Left lung (tissue), 10 donors: Measurements from ENCODE around the gene EXOSC9. TPM values are rescaled to one million over a fixed set of nuclear protein-coding genes. Genes with fewer than 3 reads are reported as not detected.

Experiments
- ATAC-seq: fragments of 200-7000 bp; cut with Tn5 transposase; one replicate; pipeline ENCODE4 v1.9.1; 2020; ENCODE audit warnings: moderate library complexity
- DNase-seq, 4 donors: peaks; one replicate each; pipeline ENCODE4 v3.0.0-alpha.2; 2013 to 2020
- H3K27ac ChIP-seq, 2 donors: fragments of 200-600 bp; sonication (generic) in 1 of 2; one replicate each; pipeline versions ENCODE4 v1.5.0 to v1.8.0; 2020 to 2021
- H3K27me3 ChIP-seq, 2 donors: fragments of 200-600 bp; sonication (generic) in 1 of 2; one replicate each; pipeline versions ENCODE4 v1.5.0 to v1.8.0; 2020 to 2021
- H3K36me3 ChIP-seq, 2 donors: fragments of 200-600 bp; sonication (generic) in 1 of 2; one replicate each; pipeline versions ENCODE4 v1.5.0 to v1.8.0; 2020 to 2021
- H3K4me1 ChIP-seq, 2 donors: fragments of 200-600 bp; one replicate each; pipeline ENCODE4 v1.8.0; 2021
- H3K4me3 ChIP-seq, 2 donors: fragments of 200-600 bp; sonication (generic) in 1 of 2; one replicate each; pipeline versions ENCODE4 v1.5.0 to v1.8.0; 2020 to 2021; ENCODE audit warnings: mild to moderate bottlenecking in 1 of 2
- H3K9me3 ChIP-seq, 2 donors: fragments of 200-600 bp; sonication (generic) in 1 of 2; one replicate each; pipeline versions ENCODE4 v1.5.0 to v1.8.0; 2020 to 2021
- intact Hi-C, 2 donors: fragments of 100-400 bp; cut with DNase I; formaldehyde crosslinking; loops; one replicate each; pipeline versions ENCODE4 v1.11.2 to v1.14.2; 2022
- polyA plus RNA-seq, 6 donors: library from polyadenylated mRNA; unstranded; fragments of 120-200 nt; gene quantifications; one replicate each; pipeline ENCODE4 v1.2.1, GENCODE V29; 2013; ENCODE audit not compliant: insufficient read length in 6 of 6
- total RNA-seq, 2 donors: library from RNA; stranded (reverse); fragmentation: NEBNext Ultra II Directional; extraction: Animal tissue kit (Norgen Biotek cat#: 25700); gene quantifications; one replicate each; pipeline ENCODE4 v1.2.1, GENCODE V29; 2021
- TF ChIP-seq, protein P1 (sequence below), 2 donors: fragments of 200-600 bp; sonication (generic) in 1 of 2; IDR thresholded peaks; one replicate each; pipeline versions ENCODE4 v1.5.0 to v1.8.0; 2021; ENCODE audit warnings: antibody characterized with exemption in 2 of 2
- donor health status: DM: no; HTN: yes; CAD: no.
- donor health status: DM: no; HTN: no; CAD: no.

EXOSC9 gene
- total and polyA plus RNA-seq, 8 donors, result 13.5 to 63.9 (median 57.2) TPM

DNA sequence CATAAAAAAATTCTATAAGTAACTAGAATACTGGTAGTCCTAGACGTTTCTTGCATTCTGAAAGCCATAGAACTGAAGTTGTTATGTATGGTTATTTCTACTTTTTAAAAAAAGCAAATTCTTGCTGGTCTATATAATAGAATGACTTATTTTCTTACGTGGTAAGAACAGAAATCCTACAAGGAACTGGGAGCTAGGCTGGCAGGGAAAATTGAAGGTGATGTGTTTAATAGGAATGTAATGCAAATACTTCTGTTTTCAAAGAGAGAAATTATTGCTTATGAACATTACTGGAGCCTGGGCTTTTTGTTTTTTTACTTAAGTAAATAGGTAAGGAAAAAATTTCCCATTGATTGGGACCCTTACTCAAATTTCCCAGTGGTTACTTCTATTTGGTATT, 13.6 kb downstream of the EXOSC9 start:
- no peak overlapping the region for H3K27ac ChIP-seq
- no peaks in the 10 kb centered on the region for H3K27me3 ChIP-seq
- H3K4me3 ChIP-seq, result no peak overlapping the region
- intact Hi-C loops, result no loop called here
- H3K9me3 ChIP-seq, result no peaks in the 10 kb centered on the region
- DNase-seq (no peak), ATAC-seq (no peak)
- TF ChIP-seq, protein P1, sequence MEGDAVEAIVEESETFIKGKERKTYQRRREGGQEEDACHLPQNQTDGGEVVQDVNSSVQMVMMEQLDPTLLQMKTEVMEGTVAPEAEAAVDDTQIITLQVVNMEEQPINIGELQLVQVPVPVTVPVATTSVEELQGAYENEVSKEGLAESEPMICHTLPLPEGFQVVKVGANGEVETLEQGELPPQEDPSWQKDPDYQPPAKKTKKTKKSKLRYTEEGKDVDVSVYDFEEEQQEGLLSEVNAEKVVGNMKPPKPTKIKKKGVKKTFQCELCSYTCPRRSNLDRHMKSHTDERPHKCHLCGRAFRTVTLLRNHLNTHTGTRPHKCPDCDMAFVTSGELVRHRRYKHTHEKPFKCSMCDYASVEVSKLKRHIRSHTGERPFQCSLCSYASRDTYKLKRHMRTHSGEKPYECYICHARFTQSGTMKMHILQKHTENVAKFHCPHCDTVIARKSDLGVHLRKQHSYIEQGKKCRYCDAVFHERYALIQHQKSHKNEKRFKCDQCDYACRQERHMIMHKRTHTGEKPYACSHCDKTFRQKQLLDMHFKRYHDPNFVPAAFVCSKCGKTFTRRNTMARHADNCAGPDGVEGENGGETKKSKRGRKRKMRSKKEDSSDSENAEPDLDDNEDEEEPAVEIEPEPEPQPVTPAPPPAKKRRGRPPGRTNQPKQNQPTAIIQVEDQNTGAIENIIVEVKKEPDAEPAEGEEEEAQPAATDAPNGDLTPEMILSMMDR (IDR thresholded peaks at IDR 0.05), result no peak
- H3K4me1 ChIP-seq, result no peaks in the 10 kb centered on the region
- H3K36me3 ChIP-seq, result peaks cover 0 to 91% of the 10 kb centered on the region in 2 donors

DNA sequence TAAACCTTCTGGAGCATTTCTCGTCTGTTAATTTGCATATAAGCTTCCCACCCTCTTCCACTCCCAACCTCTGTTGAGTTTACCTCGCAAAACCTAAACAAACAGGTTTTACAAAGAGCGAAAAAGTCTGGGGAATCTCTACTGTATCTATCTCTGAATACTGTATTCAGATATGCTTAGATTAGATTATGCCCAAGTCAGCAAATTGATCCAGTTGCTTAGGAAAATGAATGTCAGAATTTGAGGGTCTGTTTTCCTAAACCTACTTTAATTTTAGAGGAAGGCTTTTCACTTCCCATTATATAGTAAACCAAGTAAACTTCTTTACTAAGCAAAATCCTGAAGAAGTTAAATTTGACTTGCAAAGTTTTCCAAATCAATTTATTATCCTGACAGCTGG, 15.9 kb downstream of the EXOSC9 start:
- no peaks in the 10 kb centered on the region for H3K27me3 ChIP-seq
- H3K9me3 ChIP-seq, result no peaks in the 10 kb centered on the region
- DNase-seq, result no peak
- no peak overlapping the region for H3K4me3 ChIP-seq
- peaks cover 0 to 68% of the 10 kb centered on the region in 2 donors for H3K36me3 ChIP-seq
- intact Hi-C loops, result no loop called here
- TF ChIP-seq, protein P1 (IDR thresholded peaks at IDR 0.05), result no peak
- H3K4me1 ChIP-seq, result peaks cover 0 to 5% of the 10 kb centered on the region in 2 donors
- no peak for ATAC-seq
- no peak overlapping the region for H3K27ac ChIP-seq

DNA sequence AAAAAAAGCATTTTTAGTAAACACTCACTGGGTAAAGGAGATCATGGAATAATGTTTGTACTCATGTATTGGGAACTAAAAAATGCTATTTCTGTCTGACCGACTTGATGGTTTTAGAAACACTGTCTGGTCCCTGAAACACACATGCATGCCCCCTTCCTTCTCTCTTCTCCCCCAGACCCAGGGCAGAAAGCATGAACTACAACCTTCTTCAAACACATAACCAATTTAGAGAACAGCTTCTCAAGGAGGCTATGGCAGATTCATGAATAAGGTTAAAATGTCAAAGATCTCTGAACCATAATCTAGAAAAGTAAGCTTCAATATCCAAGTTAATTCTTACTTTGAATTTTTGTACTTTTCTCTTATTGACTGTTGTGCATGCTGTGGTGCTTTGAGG, 16.6 kb downstream of the EXOSC9 start:
- ATAC-seq (no peak), DNase-seq (no peak)
- TF ChIP-seq, protein P1 (IDR thresholded peaks at IDR 0.05), result no peak
- H3K36me3 ChIP-seq, result peaks cover 0 to 61% of the 10 kb centered on the region in 2 donors
- no peaks in the 10 kb centered on the region for H3K27me3 ChIP-seq
- H3K9me3 ChIP-seq, result no peaks in the 10 kb centered on the region
- no peak overlapping the region for H3K27ac ChIP-seq
- intact Hi-C loops, result no loop called here
- no peak overlapping the region for H3K4me3 ChIP-seq
- peaks cover 0 to 12% of the 10 kb centered on the region in 2 donors for H3K4me1 ChIP-seq

DNA sequence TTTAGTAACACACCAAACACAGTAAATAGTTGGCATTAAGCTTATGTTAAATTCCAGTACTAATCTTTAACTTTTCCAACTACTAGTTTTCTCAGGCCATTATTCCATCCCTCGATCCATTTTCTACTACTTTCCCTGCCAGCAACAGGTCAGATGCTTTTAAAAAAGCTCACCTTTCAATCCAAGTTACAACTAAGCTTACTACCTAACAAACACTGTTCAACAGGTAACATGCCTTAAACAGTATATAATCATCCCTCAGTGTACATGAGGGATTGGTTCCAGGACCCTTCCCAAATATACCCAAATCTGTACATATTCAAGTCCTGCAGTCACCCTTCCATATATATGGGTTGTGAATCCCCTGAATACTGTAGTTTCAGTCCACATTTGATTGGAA, 17.1 kb downstream of the EXOSC9 start:
- H3K27ac ChIP-seq, result no peak overlapping the region
- peaks cover 0 to 56% of the 10 kb centered on the region in 2 donors for H3K36me3 ChIP-seq
- ATAC-seq (no peak), DNase-seq (no peak)
- intact Hi-C loops, result no loop called here
- H3K9me3 ChIP-seq, result no peaks in the 10 kb centered on the region
- TF ChIP-seq, protein P1 (IDR thresholded peaks at IDR 0.05), result no peak
- no peaks in the 10 kb centered on the region for H3K27me3 ChIP-seq
- no peak overlapping the region for H3K4me3 ChIP-seq
- peaks cover 0 to 17% of the 10 kb centered on the region in 2 donors for H3K4me1 ChIP-seq

DNA sequence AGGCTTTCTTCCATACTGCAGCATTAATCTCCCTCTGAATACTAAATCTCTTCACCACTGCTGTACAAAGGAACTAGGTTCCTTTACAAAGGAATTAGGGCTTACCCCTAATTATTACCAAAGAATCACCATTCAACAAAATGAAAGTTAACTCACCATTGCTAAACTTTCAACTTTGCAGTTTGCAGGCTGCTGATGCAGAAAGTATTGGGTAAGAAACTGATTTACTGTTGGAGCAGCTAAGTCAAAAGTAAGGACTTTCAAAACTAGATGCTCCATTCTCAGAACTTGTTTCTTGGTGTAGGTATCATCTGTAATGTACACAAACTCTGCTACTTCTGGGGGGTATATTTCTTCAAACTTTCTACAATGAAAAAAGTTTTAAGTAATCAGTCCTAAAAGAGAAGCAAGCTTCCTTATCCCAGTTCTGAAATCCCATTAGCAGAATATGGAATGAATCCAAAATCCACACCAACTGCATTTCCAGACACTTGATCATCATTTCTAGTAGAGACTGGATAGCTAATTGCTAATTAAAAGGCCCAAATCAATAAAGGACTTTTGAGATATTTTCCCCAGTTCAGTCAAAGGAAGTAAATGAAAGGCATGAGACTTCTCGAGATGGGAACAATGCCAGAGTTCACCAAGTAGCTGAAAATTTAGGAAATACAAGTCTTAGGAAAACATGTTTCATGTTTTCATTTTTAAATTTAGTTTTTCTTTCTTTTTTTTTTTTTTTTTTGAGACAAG, 18.3 kb downstream of the EXOSC9 start:
- Histone ChIP-seq H3K9me3 (no peaks in the 10 kb centered on the region), H3K4me3 (no peak overlapping the region), H3K27ac (no peak overlapping the region), H3K27me3 (no peaks in the 10 kb centered on the region), H3K4me1 (peaks cover 0 to 22% of the 10 kb centered on the region in 2 donors), H3K36me3 (peaks cover 0 to 45% of the 10 kb centered on the region in 2 donors)
- intact Hi-C loops, result no loop called here
- TF ChIP-seq, protein P1 (IDR thresholded peaks at IDR 0.05), result no peak
- ATAC-seq, result no peak
- DNase-seq, result no peak
